DND-41 (cell line): ENCODE results near the gene DRC1.

Experiments used
- EZH2 ChIP-seq: IDR thresholded peaks from 3 replicates; pipeline ENCODE4 v1.6.1; 2012; ENCODE audit warnings: borderline replicate concordance, low read depth, mild to moderate bottlenecking, moderate library complexity, low read length, inconsistent platforms; ENCODE audit not compliant: severe bottlenecking
- TF ChIP-seq, protein P1 (sequence below): IDR thresholded peaks from 2 replicates; pipeline ENCODE4 v1.5.1; 2012; ENCODE audit warnings: borderline replicate concordance, low read length, moderate library complexity, mild to moderate bottlenecking; ENCODE audit not compliant: poor library complexity, severe bottlenecking; ENCODE audit errors: extremely low read depth

- TF ChIP-seq EZH2 = no peak
- TF ChIP-seq, protein P1, sequence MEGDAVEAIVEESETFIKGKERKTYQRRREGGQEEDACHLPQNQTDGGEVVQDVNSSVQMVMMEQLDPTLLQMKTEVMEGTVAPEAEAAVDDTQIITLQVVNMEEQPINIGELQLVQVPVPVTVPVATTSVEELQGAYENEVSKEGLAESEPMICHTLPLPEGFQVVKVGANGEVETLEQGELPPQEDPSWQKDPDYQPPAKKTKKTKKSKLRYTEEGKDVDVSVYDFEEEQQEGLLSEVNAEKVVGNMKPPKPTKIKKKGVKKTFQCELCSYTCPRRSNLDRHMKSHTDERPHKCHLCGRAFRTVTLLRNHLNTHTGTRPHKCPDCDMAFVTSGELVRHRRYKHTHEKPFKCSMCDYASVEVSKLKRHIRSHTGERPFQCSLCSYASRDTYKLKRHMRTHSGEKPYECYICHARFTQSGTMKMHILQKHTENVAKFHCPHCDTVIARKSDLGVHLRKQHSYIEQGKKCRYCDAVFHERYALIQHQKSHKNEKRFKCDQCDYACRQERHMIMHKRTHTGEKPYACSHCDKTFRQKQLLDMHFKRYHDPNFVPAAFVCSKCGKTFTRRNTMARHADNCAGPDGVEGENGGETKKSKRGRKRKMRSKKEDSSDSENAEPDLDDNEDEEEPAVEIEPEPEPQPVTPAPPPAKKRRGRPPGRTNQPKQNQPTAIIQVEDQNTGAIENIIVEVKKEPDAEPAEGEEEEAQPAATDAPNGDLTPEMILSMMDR = no peak
These were observed 94.1 kb downstream of the DRC1 start for GRCh38 chr2:26495705-26496297.
